K562 (cell line): ENCODE results near the gene RUNX1. TPM values are rescaled to one million over a fixed set of nuclear protein-coding genes. Genes with fewer than 3 reads are reported as not detected.

Source experiments
- ATAC-seq: fragments of 200-7000 bp; cut with Tn5 transposase; 3 replicates; pipeline ENCODE4 v1.9.1; 2020; ENCODE audit warnings: moderate library complexity
- BruUV-seq: library from RNA; stranded (reverse); fragments of 400-500 nt; replicated peaks from 2 replicates; lab custom pipeline; 2021; lab: Mats Ljungman, UMichigan
- CTCF ChIA-PET: fragments of 300-600 bp; formaldehyde crosslinking; extraction: SDS; loops from one replicate; lab custom pipeline; 2021; ENCODE audit warnings: low intra/inter-chr PET ratio; lab: Yijun Ruan, JAX
- POLR2A ChIA-PET: fragments of 300-600, 350-650 bp; sonication (Branson Sonifier 250); formaldehyde crosslinking; extraction: SDS; loops from one replicate; lab custom pipeline; 2021; ENCODE audit warnings: antibody characterized with exemption, inconsistent platforms; lab: Yijun Ruan, JAX
- DNase-seq, 4 experiments: peaks; one replicate each; pipeline versions ENCODE4 v3.0.0 to v3.0.0-alpha.2; 2011 to 2018; ENCODE audit warnings: low spot score in 3 of 4, mixed read lengths in 3 of 4; ENCODE audit errors: extremely low read depth in 1 of 4
- FAIRE-seq: peaks from 2 replicates; lab custom pipeline; 2011; peaks lifted over from hg19 to GRCh38; lab: Jason Lieb, UNC
- H2AFZ ChIP-seq: 2 replicates; pipeline ENCODE4 v1.6.0; 2011; ENCODE audit warnings: low read depth, low read length, control low read depth, inconsistent platforms
- H3K27ac ChIP-seq: fragments of 200-600 bp; 3 replicates; pipeline ENCODE4 v1.8.0; 2011; ENCODE audit warnings: low read depth, mild to moderate bottlenecking, control low read depth, inconsistent platforms, low read length, moderate library complexity, mixed read lengths; ENCODE audit errors: extremely low read depth
- H3K27me3 ChIP-seq, 2 experiments: fragments of 300-600 bp in 1 of 2; 2 replicates in 1 of 2; 3 replicates in 1 of 2; pipeline versions ENCODE4 v1.6.0 to v1.8.0; 2011; ENCODE audit warnings: inconsistent platforms in 2 of 2, low read length in 2 of 2, mild to moderate bottlenecking in 1 of 2, mixed read lengths in 1 of 2, moderate library complexity in 1 of 2; ENCODE audit not compliant: control insufficient read depth in 2 of 2, insufficient read depth in 2 of 2
- H3K36me3 ChIP-seq: fragments of 300-600 bp; 3 replicates; pipeline ENCODE4 v1.8.0; 2011; ENCODE audit warnings: mild to moderate bottlenecking, low read length, inconsistent platforms; ENCODE audit not compliant: control insufficient read depth, insufficient read depth
- H3K4me1 ChIP-seq, 2 experiments: fragments of 200-600 bp in 1 of 2; replicated peaks in 1 of 2; 2 replicates in 1 of 2; 3 replicates in 1 of 2; pipeline versions ENCODE4 v1.5.1 to v1.8.0; 2011; ENCODE audit warnings: inconsistent platforms in 2 of 2, low read length in 2 of 2, mild to moderate bottlenecking in 1 of 2, mixed read lengths in 1 of 2, moderate library complexity in 1 of 2; ENCODE audit not compliant: control insufficient read depth in 2 of 2, insufficient read depth in 2 of 2
- H3K4me2 ChIP-seq: 2 replicates; pipeline ENCODE4 v1.6.1; 2011; ENCODE audit warnings: low read length, control low read depth, inconsistent platforms, mixed read lengths; ENCODE audit not compliant: insufficient read depth
- H3K4me3 ChIP-seq: fragments of 200-600 bp; sonication (generic), shearing (Covaris generic); 2 replicates; pipeline ENCODE4 v1.5.1; 2016; ENCODE audit warnings: control low read depth, inconsistent platforms
- H3K79me2 ChIP-seq: fragments of 200-600 bp; 3 replicates; pipeline ENCODE4 v1.8.0; 2011; ENCODE audit warnings: low read length, inconsistent platforms; ENCODE audit not compliant: control insufficient read depth, insufficient read depth
- H3K9ac ChIP-seq, 2 experiments: 2 replicates each; pipeline versions ENCODE4 v1.6.0 to v1.6.1; 2011; ENCODE audit warnings: low read depth in 2 of 2, low read length in 2 of 2, control low read depth in 1 of 2, inconsistent platforms in 1 of 2, mild to moderate bottlenecking in 1 of 2, mixed read lengths in 1 of 2; ENCODE audit not compliant: insufficient read depth in 1 of 2
- H3K9me1 ChIP-seq: one replicate; pipeline ENCODE4 v1.6.0; 2011; ENCODE audit warnings: inconsistent platforms, mild to moderate bottlenecking, low read length, moderate library complexity; ENCODE audit not compliant: control insufficient read depth, insufficient read depth
- H3K9me3 ChIP-seq: replicated peaks from 2 replicates; pipeline ENCODE4 v1.5.1; 2011; ENCODE audit warnings: low read depth, low read length, inconsistent platforms; ENCODE audit not compliant: control insufficient read depth, insufficient read depth
- H4K20me1 ChIP-seq: replicated peaks from 2 replicates; pipeline ENCODE4 v1.6.1; 2011; ENCODE audit warnings: low read length, inconsistent platforms, mixed read lengths; ENCODE audit not compliant: control insufficient read depth, insufficient read depth
- STAT5B ChIP-seq: fragments of 250-450 bp; sonication (Bioruptor Pico); IDR thresholded peaks from 2 replicates; pipeline ENCODE4 v1.8.0; 2021; ENCODE audit warnings: mild to moderate bottlenecking, inconsistent platforms
- TAF7 ChIP-seq: fragments of 450-650 bp; IDR thresholded peaks from 2 replicates; pipeline ENCODE4 v1.6.1; 2016; ENCODE audit warnings: missing genetic modification characterization, missing compliant biosample characterization
- ZNF407 ChIP-seq: fragments of 450-650 bp; IDR thresholded peaks from 2 replicates; pipeline ENCODE4 v1.6.1; 2016; ENCODE audit warnings: low read depth
- WGBS: fragments of 100-300 bp; shearing (Covaris generic); methylation state at CpG from one replicate; pipeline ENCODE4 v1.1.6; 2016; ENCODE audit warnings: low coverage, mixed read lengths; ENCODE audit not compliant: insufficient coverage; ENCODE audit errors: missing lambda C conversion rate; 5-methylcytosine and 5-hydroxymethylcytosine counted together
- in situ Hi-C: fragments of 300-500 bp; cut with MboI; formaldehyde crosslinking; loops from 4 replicates; pipeline ENCODE4 v1.15.0; 2018; ENCODE audit warnings: inconsistent platforms, mixed read lengths
- intact Hi-C: fragments of 100-400 bp; cut with micrococcal nuclease; formaldehyde crosslinking; loops from 2 replicates; pipeline ENCODE4 v1.14.2; 2022
- polyA plus RNA-seq, 8 experiments: library from polyadenylated mRNA; depleted of rRNA in 4 of 8; stranded (reverse) in 5 of 8; unstranded in 3 of 8; fragments of >200 nt; fragmentation: Nextera tagmentation in 2 of 8; fragmentation: Illumina TruSeq in 1 of 8; extraction: Ambion mirVana in 2 of 8; extraction: Trizol in 1 of 8; gene quantifications; 2 replicates each; pipeline versions ENCODE4 v1.2.1 to v1.2.3, GENCODE V29; 2011 to 2014; ENCODE audit warnings: inconsistent platforms in 1 of 8, missing spikeins in 1 of 8
- total RNA-seq, 7 experiments: library from RNA; depleted of rRNA in 6 of 7; stranded (reverse); fragments of >200 nt in 6 of 7; fragmentation: Illumina TruSeq in 2 of 7; extraction: Trizol in 2 of 7; gene quantifications; 2 replicates each; pipeline versions ENCODE4 v1.2.1 to v1.2.3, GENCODE V29; 2011 to 2021; ENCODE audit warnings: low replicate concordance in 1 of 7

Gene RUNX1
- total and polyA plus RNA-seq, 9 of the 15 experiments (the other 6 are each of a cell fraction or from before 2014, with no cell fraction given): 2.2 to 68.6 (median 17.8) TPM

GRCh38 chr21:34971656-34972055 is 77.4 kb downstream of the RUNX1 start:
- intact Hi-C loops: no loop called here
- no peak overlapping the region for H3K27ac ChIP-seq
- POLR2A ChIA-PET: interaction anchor here (3.5 kb wide), 1 partner anchor 17 kb away, joined by 12 read pairs; no protein-coding TSS in a partner anchor
- TF ChIP-seq STAT5B (CRISPR knock-in tag) (no peak), TAF7 (tag) (no peak), ZNF407 (peak; percentile 53; the same call in 1 of the 2 replicates)
- TF ChIP-seq, all 486 proteins: peak for 1
- WGBS: 24% methylated on average over 1 of the region's 1 CpG
- Histone ChIP-seq H3K9ac (no peak overlapping the region), H3K36me3 (no peaks in the 10 kb centered on the region), H3K79me2 (no peaks in the 10 kb centered on the region), H3K27me3 (no peaks in the 10 kb centered on the region), H2AFZ (peak overlapping the region; percentile 27; the same call in 1 of the 2 replicates), H3K9me1 (no peaks in the 10 kb centered on the region), H4K20me1 (no peaks in the 10 kb centered on the region), H3K4me2 (no peak overlapping the region), H3K9me3 (no peaks in the 10 kb centered on the region), H3K4me3 (no peak overlapping the region), H3K4me1 (peaks cover 9 to 39% of the 10 kb centered on the region in 2 experiments; a peak in 4 of 5 replicates)
- FAIRE-seq: no peak
- in situ Hi-C loops: no loop called here
- no peak for ATAC-seq
- no TSS peak for BruUV-seq
- no peak for DNase-seq
- CTCF ChIA-PET: no interaction called here
